BLaER1 treated with 17β-estradiol and CSF1 and Interleukin-3, amounts not matched to agents 10 nM and 100 nM (cell line): ENCODE data around the gene GRK5.

ENCODE experiments used
- H3K27ac ChIP-seq, 11 experiments: shearing (Covaris generic); formaldehyde crosslinking; 2 replicates each; pipeline ENCODE4 v1.8.1; 2022
- H3K27me3 ChIP-seq, 11 experiments: shearing (Covaris generic); formaldehyde crosslinking; 2 replicates each; pipeline ENCODE4 v1.8.1; 2022
- H3K36me3 ChIP-seq, 11 experiments: shearing (Covaris generic); formaldehyde crosslinking; 2 replicates each; pipeline ENCODE4 v1.8.1; 2022
- H3K4me1 ChIP-seq, 10 experiments: shearing (Covaris generic); formaldehyde crosslinking; 2 replicates each; pipeline ENCODE4 v1.8.1; 2022
- H3K4me2 ChIP-seq, 11 experiments: shearing (Covaris generic); formaldehyde crosslinking; 2 replicates each; pipeline ENCODE4 v1.8.1; 2022
- H3K4me3 ChIP-seq, 10 experiments: shearing (Covaris generic); formaldehyde crosslinking; 2 replicates each; pipeline ENCODE4 v1.8.1; 2022
- H3K9ac ChIP-seq, 11 experiments: shearing (Covaris generic); formaldehyde crosslinking; 2 replicates each; pipeline ENCODE4 v1.8.1; 2022
- H3K9me3 ChIP-seq, 11 experiments: shearing (Covaris generic); formaldehyde crosslinking; replicated peaks in 1 of 11; 2 replicates each; pipeline ENCODE4 v1.8.1; 2022
- H4K20me1 ChIP-seq, 11 experiments: shearing (Covaris generic); formaldehyde crosslinking; 2 replicates each; pipeline ENCODE4 v1.8.1; 2022
- Cebpa-rat ChIP-seq, 11 experiments: shearing (Covaris generic); IDR thresholded peaks; 2 replicates each; pipeline ENCODE4 v1.8.1; 2022

Gene GRK5

DNA sequence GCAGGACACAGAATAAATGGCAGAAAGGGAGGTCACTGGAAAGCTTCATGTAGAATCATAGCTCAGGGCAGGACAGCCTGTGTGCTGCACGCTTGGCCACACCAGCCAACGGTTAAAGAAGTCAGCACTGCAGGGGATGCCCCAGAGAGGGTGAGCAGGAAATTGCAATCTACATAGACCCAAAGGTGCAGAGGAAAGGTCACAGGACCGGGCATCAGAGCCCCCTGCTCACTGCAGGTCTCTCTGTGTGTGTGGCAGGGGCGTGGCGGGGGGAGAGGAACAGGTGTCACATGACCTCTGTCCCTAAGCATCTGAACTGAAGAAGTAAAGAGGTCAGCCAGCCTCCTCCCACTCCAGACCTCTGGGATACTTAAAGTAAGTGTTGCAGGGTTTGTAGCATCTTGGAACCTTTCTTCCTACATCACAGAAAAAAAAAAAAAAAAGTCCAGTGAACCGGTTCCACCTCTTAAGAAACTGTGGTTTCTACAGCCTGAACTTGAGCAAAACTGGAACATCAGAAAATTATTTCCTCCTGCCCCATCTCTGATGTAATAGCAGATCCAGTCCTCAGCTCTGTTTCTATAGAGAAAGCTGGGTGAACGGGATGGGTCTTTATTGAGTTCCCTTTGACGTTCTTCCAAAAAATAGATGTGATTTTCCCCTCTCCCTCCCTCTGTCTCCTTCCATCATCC, 270.9 kb downstream of the GRK5 start:
- Histone ChIP-seq H3K36me3 (peaks cover 0 to 3% (median 0%) of the 10 kb centered on the region in 11 experiments; a peak in 3 of 22 replicates), H3K4me3 (peak overlapping the region in 1 of 10 experiments; percentile 10; a peak in 1 of 20 replicates), H3K4me1 (peaks cover 25 to 47% (median 30%) of the 10 kb centered on the region in 10 experiments), H3K27me3 (no peaks in the 10 kb centered on the region), H4K20me1 (no peaks in the 10 kb centered on the region), H3K9ac (peak overlapping the region in 3 of 11 experiments; percentile 14 to 42 (median 27); a peak in 3 of 22 replicates), H3K4me2 (peak overlapping the region; percentile 30 to 93 (median 80)), H3K27ac (peak overlapping the region in 7 of 11 experiments; percentile 1 to 57 (median 31); a peak in 8 of 22 replicates), H3K9me3 (peaks cover 10 to 32% (median 25%) of the 10 kb centered on the region in 11 experiments; a peak in 21 of 22 replicates)
- 0 out of 22 replicates have a peak, but pooled peaks of 1 of the 11 experiments have one; percentile 19 for TF ChIP-seq Cebpa-rat (IDR thresholded peaks at IDR 0.05)

DNA sequence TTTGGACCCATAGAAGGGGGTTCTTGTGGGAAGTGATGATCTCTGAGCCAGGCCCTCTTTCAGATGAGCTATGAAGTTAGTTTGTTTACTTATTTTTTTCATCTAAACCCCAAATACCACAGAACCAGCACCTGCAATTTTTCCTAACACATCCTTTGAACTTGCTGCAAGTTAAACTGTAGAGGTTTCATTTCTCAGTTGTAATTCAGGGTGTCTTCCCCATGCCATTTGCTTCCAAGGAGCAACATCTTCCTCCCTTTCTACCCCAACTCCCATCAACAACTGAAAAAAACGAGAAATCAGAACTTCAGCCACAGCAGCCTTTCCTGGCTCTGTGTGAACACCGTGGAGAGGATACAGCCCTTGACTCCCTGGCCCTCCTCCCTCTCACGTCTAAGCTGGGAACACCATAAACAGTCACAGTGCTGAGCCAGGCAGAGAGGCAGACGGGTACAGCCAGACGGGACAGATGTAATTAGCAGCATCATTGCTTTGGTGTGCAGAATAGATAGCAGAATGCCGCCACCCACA, 271.5 kb downstream of the GRK5 start:
- Histone ChIP-seq H3K27me3 (no peaks in the 10 kb centered on the region), H3K4me1 (peaks cover 25 to 49% (median 30%) of the 10 kb centered on the region in 10 experiments), H3K4me3 (no peak overlapping the region), H3K4me2 (peak overlapping the region; percentile 30 to 93 (median 80); a peak in 21 of 22 replicates), H3K9ac (peak overlapping the region in 2 of 11 experiments; percentile 27 to 42; a peak in 2 of 22 replicates), H3K9me3 (peaks cover 5 to 32% (median 21%) of the 10 kb centered on the region in 11 experiments; a peak in 21 of 22 replicates), H4K20me1 (no peaks in the 10 kb centered on the region), H3K36me3 (peaks cover 0 to 5% (median 0%) of the 10 kb centered on the region in 11 experiments; a peak in 3 of 22 replicates), H3K27ac (peak overlapping the region in 7 of 11 experiments; percentile 1 to 57 (median 31); a peak in 8 of 22 replicates)
- TF ChIP-seq Cebpa-rat (IDR thresholded peaks at IDR 0.05), result no peak

DNA sequence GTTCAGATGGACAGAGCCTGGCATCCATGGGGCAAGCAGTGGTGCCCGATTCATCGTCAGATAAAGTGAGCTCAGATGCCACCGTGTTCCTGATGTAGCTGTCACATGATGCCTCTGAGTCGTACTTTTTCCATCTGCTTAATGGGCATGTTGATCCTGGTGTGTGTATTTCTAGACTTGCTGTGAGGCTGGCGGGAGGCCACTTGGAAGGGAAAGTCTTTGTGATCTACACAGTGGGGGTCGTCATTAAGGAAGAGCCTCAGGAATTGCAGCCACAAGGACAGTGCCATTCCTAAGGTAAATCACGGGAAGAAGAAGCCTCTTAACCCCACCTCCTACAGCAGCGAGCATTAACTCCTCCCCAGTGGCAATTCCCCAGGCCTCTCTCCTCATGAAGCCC, 272.2 kb downstream of the GRK5 start:
- Histone ChIP-seq H3K4me2 (peak overlapping the region; percentile 5 to 93 (median 80); a peak in 16 of 22 replicates), H4K20me1 (no peaks in the 10 kb centered on the region), H3K9ac (no peak overlapping the region), H3K27me3 (no peaks in the 10 kb centered on the region), H3K4me1 (peaks cover 25 to 49% (median 30%) of the 10 kb centered on the region in 10 experiments), H3K4me3 (no peak overlapping the region), H3K9me3 (peaks cover 0 to 28% (median 15%) of the 10 kb centered on the region in 11 experiments; a peak in 17 of 22 replicates), H3K27ac (peak overlapping the region in 3 of 11 experiments; percentile 40 to 57 (median 50); a peak in 3 of 22 replicates), H3K36me3 (peaks cover 0 to 5% (median 0%) of the 10 kb centered on the region in 11 experiments; a peak in 2 of 22 replicates)
- no peak for TF ChIP-seq Cebpa-rat (IDR thresholded peaks at IDR 0.05)

DNA sequence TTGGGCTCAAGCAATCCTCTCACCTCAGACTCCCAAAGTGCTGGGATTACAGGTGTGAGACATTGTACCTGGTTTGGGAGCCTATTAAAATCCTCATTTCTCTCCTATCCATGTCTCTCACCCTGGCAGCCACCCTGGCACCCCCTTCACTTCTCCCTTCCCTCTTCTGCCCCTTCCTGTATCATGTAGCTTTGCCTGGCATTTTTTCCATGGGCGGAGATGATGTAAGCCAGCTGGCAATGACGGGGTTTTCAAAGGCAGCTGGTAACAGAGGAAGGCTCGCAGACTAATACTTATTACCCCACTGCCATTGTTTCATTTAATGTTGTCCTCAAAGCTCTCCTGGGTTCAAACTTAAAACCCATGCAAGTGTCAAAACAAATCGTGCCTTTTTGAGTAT, 273.3 kb downstream of the GRK5 start:
- H3K9ac ChIP-seq, result no peak overlapping the region
- H3K27ac ChIP-seq, result no peak overlapping the region
- H3K4me3 ChIP-seq, result no peak overlapping the region
- H3K36me3 ChIP-seq, result peaks cover 0 to 5% (median 0%) of the 10 kb centered on the region in 11 experiments; a peak in 2 of 22 replicates
- H3K4me2 ChIP-seq, result no peak overlapping the region
- peaks cover 25 to 49% (median 30%) of the 10 kb centered on the region in 10 experiments for H3K4me1 ChIP-seq
- no peaks in the 10 kb centered on the region for H4K20me1 ChIP-seq
- H3K9me3 ChIP-seq, result peaks cover 0 to 26% (median 13%) of the 10 kb centered on the region in 11 experiments; a peak in 12 of 22 replicates
- no peaks in the 10 kb centered on the region for H3K27me3 ChIP-seq
- TF ChIP-seq Cebpa-rat (IDR thresholded peaks at IDR 0.05), result no peak

DNA sequence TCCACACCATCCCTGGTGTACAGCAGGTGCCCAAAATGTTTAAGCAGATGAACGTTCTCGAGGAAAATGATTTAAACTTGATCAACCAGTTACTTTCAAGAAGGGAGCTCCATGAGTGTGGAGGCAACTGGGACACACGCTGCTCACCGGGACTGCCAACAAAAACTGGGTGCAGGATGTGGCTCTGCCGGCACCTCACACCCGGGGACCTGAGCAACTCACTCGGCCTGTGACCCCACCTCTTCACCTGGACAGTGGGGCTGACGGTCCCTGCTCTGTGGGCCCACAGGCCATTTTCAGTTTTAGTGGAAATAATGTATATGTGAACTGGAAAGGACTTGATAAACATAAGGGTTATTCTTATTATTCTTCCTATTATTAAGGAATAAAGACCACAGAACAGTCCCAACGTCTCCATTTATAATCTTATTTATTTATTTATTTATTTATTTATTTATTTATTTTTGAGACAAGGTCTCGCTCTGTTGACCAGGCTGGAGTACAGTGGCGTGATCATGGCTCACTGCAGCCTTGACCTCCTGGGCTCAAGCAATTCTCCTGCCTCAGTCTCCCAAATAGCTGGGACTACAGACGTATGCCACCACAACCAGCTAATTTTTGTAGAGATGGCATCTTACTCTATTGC, 274.5 kb downstream of the GRK5 start:
- Histone ChIP-seq H3K4me3 (no peak overlapping the region), H4K20me1 (no peaks in the 10 kb centered on the region), H3K27me3 (no peaks in the 10 kb centered on the region), H3K9me3 (peaks cover 0 to 26% (median 13%) of the 10 kb centered on the region in 11 experiments; a peak in 12 of 22 replicates), H3K4me1 (peaks cover 25 to 48% (median 28%) of the 10 kb centered on the region in 10 experiments), H3K9ac (no peak overlapping the region), H3K4me2 (no peak overlapping the region), H3K27ac (no peak overlapping the region), H3K36me3 (peaks cover 0 to 5% (median 0%) of the 10 kb centered on the region in 11 experiments; a peak in 2 of 22 replicates)
- TF ChIP-seq Cebpa-rat (IDR thresholded peaks at IDR 0.05), result no peak

DNA sequence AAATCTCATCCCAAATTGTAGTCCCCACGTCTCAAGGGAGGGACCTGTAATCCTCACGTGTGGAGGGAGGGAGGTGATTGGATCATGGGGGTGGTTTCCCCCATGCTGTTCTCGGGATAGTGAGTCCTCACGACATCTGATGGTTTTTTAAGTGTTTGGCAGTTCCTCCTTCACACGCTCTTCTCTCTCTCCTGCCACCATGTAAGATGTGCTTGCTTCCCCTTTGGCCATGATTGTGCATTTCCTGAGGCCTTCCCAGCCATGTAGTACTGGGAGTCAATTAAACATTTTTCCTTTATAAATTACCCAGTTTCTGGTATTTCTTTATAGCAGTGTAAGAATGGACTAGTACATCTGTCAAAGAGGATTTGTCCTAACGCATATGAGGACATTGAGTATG, 275.6 kb downstream of the GRK5 start:
- no peaks in the 10 kb centered on the region for H4K20me1 ChIP-seq
- H3K9ac ChIP-seq, result no peak overlapping the region
- H3K27me3 ChIP-seq, result no peaks in the 10 kb centered on the region

DNA sequence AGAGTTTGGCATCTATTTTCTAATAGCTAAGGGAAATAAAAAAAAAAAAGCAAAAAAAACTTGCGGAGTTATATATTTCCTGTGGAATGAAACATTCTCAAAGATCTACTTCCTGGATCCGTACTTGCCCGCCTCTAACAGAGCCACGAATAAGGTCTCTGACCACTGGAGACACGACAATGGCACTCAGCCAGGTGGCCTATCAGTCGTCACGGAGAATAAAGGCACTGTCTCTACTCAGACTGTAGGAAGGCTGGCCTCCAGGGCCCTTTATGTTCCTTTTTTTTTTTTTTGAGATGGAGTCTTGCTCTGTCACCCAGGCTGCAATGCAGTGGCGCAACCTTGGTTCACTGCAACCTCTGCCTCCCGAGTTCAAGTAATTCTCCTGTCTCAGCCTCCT, 276.5 kb downstream of the GRK5 start:
- no peak overlapping the region for H3K9ac ChIP-seq
- 0 out of 22 replicates have a peak overlapping the region, but pooled peaks of 1 of the 11 experiments have one; percentile 7 for H3K27ac ChIP-seq
- no peak for TF ChIP-seq Cebpa-rat (IDR thresholded peaks at IDR 0.05)
- no peak overlapping the region for H3K4me3 ChIP-seq
- peaks cover 7 to 29% (median 10%) of the 10 kb centered on the region in 10 experiments for H3K4me1 ChIP-seq
- peaks cover 0 to 5% (median 0%) of the 10 kb centered on the region in 11 experiments; a peak in 2 of 22 replicates for H3K36me3 ChIP-seq
- peaks cover 0 to 26% (median 13%) of the 10 kb centered on the region in 11 experiments; a peak in 12 of 22 replicates for H3K9me3 ChIP-seq
- no peaks in the 10 kb centered on the region for H4K20me1 ChIP-seq
- H3K27me3 ChIP-seq, result no peaks in the 10 kb centered on the region
- H3K4me2 ChIP-seq, result peak overlapping the region in 1 of 11 experiments; percentile 5; a peak in 1 of 22 replicates

More for the DNA sequence above, 275.6 kb downstream of the GRK5 start:
- H3K4me3 ChIP-seq, result no peak overlapping the region; a peak in 2 of 20 replicates
- no peak for TF ChIP-seq Cebpa-rat (IDR thresholded peaks at IDR 0.05)
- H3K36me3 ChIP-seq, result peaks cover 0 to 5% (median 0%) of the 10 kb centered on the region in 11 experiments; a peak in 2 of 22 replicates
- peak overlapping the region in 2 of 11 experiments; percentile 0 to 6; a peak in 3 of 22 replicates for H3K4me2 ChIP-seq
- H3K27ac ChIP-seq, result peak overlapping the region in 3 of 11 experiments; percentile 7 to 34 (median 15); a peak in 1 of 22 replicates
- H3K4me1 ChIP-seq, result peaks cover 15 to 37% (median 18%) of the 10 kb centered on the region in 10 experiments
- H3K9me3 ChIP-seq, result peaks cover 0 to 26% (median 13%) of the 10 kb centered on the region in 11 experiments; a peak in 12 of 22 replicates

DNA sequence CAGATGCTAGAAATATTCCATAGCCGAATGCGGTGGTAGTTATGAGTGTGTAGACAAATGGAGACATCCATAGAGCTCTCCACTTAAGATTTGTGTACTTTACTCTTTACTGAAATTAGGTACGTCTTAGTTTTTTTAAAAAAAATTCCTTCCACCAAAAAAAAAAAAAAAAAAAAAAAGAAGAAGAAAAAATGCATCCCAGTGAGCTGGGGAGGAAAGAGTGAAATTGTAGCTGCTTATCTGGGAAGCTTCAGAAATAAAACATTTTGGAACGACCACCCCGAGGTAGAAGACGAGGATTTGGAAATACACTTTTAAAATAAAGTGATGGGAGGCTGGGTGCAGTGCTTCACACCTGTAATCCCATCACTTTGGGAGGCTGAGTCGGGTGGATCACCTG, 281.3 kb downstream of the GRK5 start:
- Histone ChIP-seq H3K27ac (no peak overlapping the region), H3K4me2 (peak overlapping the region in 3 of 11 experiments; percentile 72 to 91 (median 88); a peak in 7 of 22 replicates), H3K9me3 (peaks cover 0 to 9% (median 0%) of the 10 kb centered on the region in 11 experiments; a peak in 9 of 22 replicates), H3K9ac (no peak overlapping the region), H3K27me3 (no peaks in the 10 kb centered on the region), H3K4me1 (peaks cover 20 to 45% (median 35%) of the 10 kb centered on the region in 10 experiments; a peak in 19 of 20 replicates), H4K20me1 (no peaks in the 10 kb centered on the region; a peak in 1 of 22 replicates), H3K4me3 (no peak overlapping the region), H3K36me3 (no peaks in the 10 kb centered on the region)
- no peak for TF ChIP-seq Cebpa-rat (IDR thresholded peaks at IDR 0.05)
